ENCODE results near the gene HOXC12. TPM values are rescaled to one million over a fixed set of nuclear protein-coding genes. Genes with fewer than 3 reads are reported as not detected.

The HOXC12 gene
- total RNA-seq, 1 donor from 2014 or later = not detected

GRCh38 chr12:53985994-53986685 lies 31.4 kb downstream of the HOXC12 start:
- Mint-ChIP-seq H3K4me1 (peaks cover 19% of the 10 kb centered on the region), H3K9me3 (no peaks in the 10 kb centered on the region), H3K27ac (no peak overlapping the region), H3K36me3 (no peaks in the 10 kb centered on the region), H3K27me3 (ENCODE audit: low read depth) (peaks cover 100% of the 10 kb centered on the region), H3K4me3 (peak overlapping the region; percentile 43)
- no peak for DNase-seq (ENCODE audit: low spot score in 2 of 2, unreplicated experiment in 2 of 2)
- no peak for TF ChIP-seq CTCF (IDR thresholded peaks at IDR 0.05; ENCODE audit: unreplicated experiment)

- DNase-seq (ENCODE audit: low spot score in 2 of 2, unreplicated experiment in 2 of 2) = no peak
- peaks cover 19% of the 10 kb centered on the region for H3K4me1 Mint-ChIP-seq
- H3K9me3 Mint-ChIP-seq = no peaks in the 10 kb centered on the region
- peaks cover 100% of the 10 kb centered on the region for H3K27me3 Mint-ChIP-seq (ENCODE audit: low read depth)
- H3K4me3 Mint-ChIP-seq = peak overlapping the region; percentile 43
- TF ChIP-seq CTCF (IDR thresholded peaks at IDR 0.05; ENCODE audit: unreplicated experiment) = no peak
- no peak overlapping the region for H3K27ac Mint-ChIP-seq
- H3K36me3 Mint-ChIP-seq = no peaks in the 10 kb centered on the region
Measured at GRCh38 chr12:53986686-53987483, 32.2 kb downstream of the HOXC12 start.

GRCh38 chr12:53987787-53988230 lies 33.1 kb downstream of the HOXC12 start:
- Mint-ChIP-seq H3K27ac (no peak overlapping the region), H3K27me3 (ENCODE audit: low read depth) (peaks cover 100% of the 10 kb centered on the region), H3K4me3 (no peak overlapping the region), H3K9me3 (no peaks in the 10 kb centered on the region), H3K4me1 (peaks cover 19% of the 10 kb centered on the region), H3K36me3 (no peaks in the 10 kb centered on the region)
- DNase-seq (ENCODE audit: low spot score in 2 of 2, unreplicated experiment in 2 of 2) = no peak
- no peak for TF ChIP-seq CTCF (IDR thresholded peaks at IDR 0.05; ENCODE audit: unreplicated experiment)

- DNase-seq (ENCODE audit: low spot score in 2 of 2, unreplicated experiment in 2 of 2) = no peak
- H3K9me3 Mint-ChIP-seq = no peaks in the 10 kb centered on the region
- H3K27ac Mint-ChIP-seq = no peak overlapping the region
- no peak for TF ChIP-seq CTCF (IDR thresholded peaks at IDR 0.05; ENCODE audit: unreplicated experiment)
- peaks cover 100% of the 10 kb centered on the region for H3K27me3 Mint-ChIP-seq (ENCODE audit: low read depth)
- H3K4me1 Mint-ChIP-seq = peaks cover 19% of the 10 kb centered on the region
- no peaks in the 10 kb centered on the region for H3K36me3 Mint-ChIP-seq
- H3K4me3 Mint-ChIP-seq = no peak overlapping the region
Measured at GRCh38 chr12:53988541-53989226, 34.0 kb downstream of the HOXC12 start.

GRCh38 chr12:53989227-53990113 lies 34.8 kb downstream of the HOXC12 start:
- Mint-ChIP-seq H3K9me3 (no peaks in the 10 kb centered on the region), H3K27ac (no peak overlapping the region), H3K36me3 (no peaks in the 10 kb centered on the region), H3K4me3 (no peak overlapping the region), H3K4me1 (peaks cover 26% of the 10 kb centered on the region), H3K27me3 (ENCODE audit: low read depth) (peaks cover 100% of the 10 kb centered on the region)
- no peak for DNase-seq (ENCODE audit: low spot score in 2 of 2, unreplicated experiment in 2 of 2)
- TF ChIP-seq CTCF (IDR thresholded peaks at IDR 0.05; ENCODE audit: unreplicated experiment) = peak; percentile 37
